GM19193 (cell line): Measurements from ENCODE around the gene CTAGE9.

Experiments used
- POLR2A ChIP-seq: IDR thresholded peaks from 4 replicates; pipeline ENCODE4 v1.6.1; 2011; ENCODE audit not compliant: insufficient read depth, insufficient read length; ENCODE audit errors: extremely low read depth

The CTAGE9 gene

GRCh38 chr6:131692031-131692430, 18.8 kb downstream of the CTAGE9 start:
- no peak for TF ChIP-seq POLR2A

- no peak for TF ChIP-seq POLR2A
Measured at GRCh38 chr6:131688286-131688685, 22.5 kb downstream of the CTAGE9 start.

GRCh38 chr6:131687022-131687421, 23.8 kb downstream of the CTAGE9 start:
- TF ChIP-seq POLR2A = no peak

- TF ChIP-seq POLR2A = no peak
Measured at GRCh38 chr6:131685266-131685780, 25.5 kb downstream of the CTAGE9 start.

GRCh38 chr6:131683479-131683878, 27.3 kb downstream of the CTAGE9 start:
- TF ChIP-seq POLR2A = no peak

GRCh38 chr6:131682442-131682841, 28.4 kb downstream of the CTAGE9 start:
- TF ChIP-seq POLR2A = no peak

- no peak for TF ChIP-seq POLR2A
Measured at GRCh38 chr6:131681585-131681984, 29.2 kb downstream of the CTAGE9 start.

- TF ChIP-seq POLR2A = no peak
Measured at GRCh38 chr6:131680868-131681267, 29.9 kb downstream of the CTAGE9 start.

GRCh38 chr6:131678442-131678841, 32.4 kb downstream of the CTAGE9 start:
- TF ChIP-seq POLR2A = no peak

- TF ChIP-seq POLR2A = no peak
Measured at GRCh38 chr6:131673184-131673583, 37.6 kb downstream of the CTAGE9 start.

GRCh38 chr6:131669891-131670290, 40.9 kb downstream of the CTAGE9 start:
- no peak for TF ChIP-seq POLR2A

GRCh38 chr6:131663578-131664165, 47.1 kb downstream of the CTAGE9 start:
- TF ChIP-seq POLR2A = no peak

GRCh38 chr6:131660195-131660594, 50.6 kb downstream of the CTAGE9 start:
- no peak for TF ChIP-seq POLR2A
